Smooth muscle cell of the umbilical artery (primary cell): ENCODE data around the gene OAS2. TPM values are rescaled to one million over a fixed set of nuclear protein-coding genes. Genes with fewer than 3 reads are reported as not detected.

Source experiments
- total RNA-seq: library from RNA; depleted of rRNA; stranded (reverse); fragments of >200 nt; gene quantifications from 2 replicates; pipeline ENCODE4 v1.2.3, GENCODE V29; 2014

The OAS2 gene, protein sequence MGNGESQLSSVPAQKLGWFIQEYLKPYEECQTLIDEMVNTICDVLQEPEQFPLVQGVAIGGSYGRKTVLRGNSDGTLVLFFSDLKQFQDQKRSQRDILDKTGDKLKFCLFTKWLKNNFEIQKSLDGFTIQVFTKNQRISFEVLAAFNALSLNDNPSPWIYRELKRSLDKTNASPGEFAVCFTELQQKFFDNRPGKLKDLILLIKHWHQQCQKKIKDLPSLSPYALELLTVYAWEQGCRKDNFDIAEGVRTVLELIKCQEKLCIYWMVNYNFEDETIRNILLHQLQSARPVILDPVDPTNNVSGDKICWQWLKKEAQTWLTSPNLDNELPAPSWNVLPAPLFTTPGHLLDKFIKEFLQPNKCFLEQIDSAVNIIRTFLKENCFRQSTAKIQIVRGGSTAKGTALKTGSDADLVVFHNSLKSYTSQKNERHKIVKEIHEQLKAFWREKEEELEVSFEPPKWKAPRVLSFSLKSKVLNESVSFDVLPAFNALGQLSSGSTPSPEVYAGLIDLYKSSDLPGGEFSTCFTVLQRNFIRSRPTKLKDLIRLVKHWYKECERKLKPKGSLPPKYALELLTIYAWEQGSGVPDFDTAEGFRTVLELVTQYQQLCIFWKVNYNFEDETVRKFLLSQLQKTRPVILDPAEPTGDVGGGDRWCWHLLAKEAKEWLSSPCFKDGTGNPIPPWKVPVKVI
- total RNA-seq, result 0.18 and 0.30 TPM in 2 replicates

DNA sequence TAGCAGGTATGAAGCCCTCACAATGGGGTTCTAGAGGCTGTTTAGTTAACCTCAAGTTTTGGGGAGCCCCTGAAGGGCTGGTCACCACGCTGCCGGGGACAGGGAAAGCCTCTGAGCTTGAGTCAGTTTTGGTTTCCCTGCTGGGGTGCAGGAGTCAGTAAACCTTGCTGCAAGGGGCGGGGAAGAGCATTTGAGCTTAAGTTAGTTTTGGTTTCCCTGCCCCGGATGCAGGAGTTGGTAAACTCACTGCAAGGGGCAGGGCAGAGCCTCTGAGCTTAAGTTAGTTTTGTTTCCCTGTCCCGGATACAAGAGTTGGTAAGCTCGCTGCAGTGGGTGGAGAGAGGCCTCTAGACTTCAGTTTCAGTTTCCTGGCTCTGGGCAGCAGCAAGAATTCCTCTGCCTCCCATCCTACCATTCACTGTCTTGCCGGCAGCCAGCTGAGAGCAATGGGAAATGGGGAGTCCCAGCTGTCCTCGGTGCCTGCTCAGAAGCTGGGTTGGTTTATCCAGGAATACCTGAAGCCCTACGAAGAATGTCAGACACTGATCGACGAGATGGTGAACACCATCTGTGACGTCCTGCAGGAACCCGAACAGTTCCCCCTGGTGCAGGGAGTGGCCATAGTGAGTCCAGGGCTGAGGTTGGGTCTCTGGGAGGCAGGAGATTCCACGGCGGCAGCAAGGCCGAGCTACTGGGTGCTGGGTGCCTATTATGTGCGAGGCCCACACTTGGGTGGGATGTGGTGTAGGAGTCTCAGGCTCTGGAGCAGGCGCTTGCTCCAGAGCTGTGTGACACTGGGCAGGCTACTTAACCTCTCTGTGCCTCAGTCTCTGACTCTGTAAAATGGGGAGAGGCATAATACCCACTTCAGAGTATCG is at the start of gene OAS2:
TSS of gene OAS2 (plus strand) at position 357 of the 878 bp plus-strand sequence. CDS start at position 447, 90 bp downstream.

DNA sequence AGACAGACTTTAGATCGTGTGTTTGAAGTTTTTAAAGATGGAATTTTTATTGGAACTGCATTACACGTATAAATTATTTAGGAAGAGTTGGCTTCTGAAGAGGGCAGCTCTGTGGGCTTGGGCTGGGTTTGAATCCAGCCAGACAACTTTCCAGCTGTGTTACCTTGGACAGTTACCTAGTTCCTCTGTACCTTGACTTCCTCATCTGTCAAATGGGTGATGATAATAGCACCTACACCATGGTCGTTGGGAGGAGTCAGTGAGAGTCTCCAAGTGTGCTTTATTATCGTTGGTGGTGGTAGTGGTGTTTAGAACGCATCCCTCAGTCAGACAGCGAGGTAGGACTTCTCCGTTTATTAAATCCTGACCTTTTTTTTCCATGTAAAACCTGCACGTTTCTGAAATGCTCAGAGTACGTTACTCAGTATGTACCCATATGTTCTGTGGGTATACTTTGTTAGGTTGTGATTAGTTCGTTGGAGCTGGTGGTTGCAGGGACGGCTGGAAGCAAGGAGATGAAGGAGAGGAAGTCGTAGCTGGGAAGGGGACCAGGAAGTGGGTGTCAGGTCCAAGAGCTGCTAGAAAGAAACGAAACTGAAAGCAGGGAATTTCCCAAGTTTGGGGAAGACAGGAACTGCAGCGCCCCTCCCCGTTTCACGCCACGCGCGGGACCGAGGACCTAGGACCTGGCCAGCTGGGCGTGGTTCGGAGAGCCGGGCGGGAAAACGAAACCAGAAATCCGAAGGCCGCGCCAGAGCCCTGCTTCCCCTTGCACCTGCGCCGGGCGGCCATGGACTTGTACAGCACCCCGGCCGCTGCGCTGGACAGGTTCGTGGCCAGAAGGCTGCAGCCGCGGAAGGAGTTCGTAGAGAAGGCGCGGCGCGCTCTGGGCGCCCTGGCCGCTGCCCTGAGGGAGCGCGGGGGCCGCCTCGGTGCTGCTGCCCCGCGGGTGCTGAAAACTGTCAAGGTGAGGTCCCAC is 40.3 kb upstream of the OAS2 start, which contains the start of gene OAS3:
TSS of gene OAS3 (plus strand) at position 734 of the 979 bp plus-strand sequence. CDS start at position 791, 57 bp downstream.

DNA sequence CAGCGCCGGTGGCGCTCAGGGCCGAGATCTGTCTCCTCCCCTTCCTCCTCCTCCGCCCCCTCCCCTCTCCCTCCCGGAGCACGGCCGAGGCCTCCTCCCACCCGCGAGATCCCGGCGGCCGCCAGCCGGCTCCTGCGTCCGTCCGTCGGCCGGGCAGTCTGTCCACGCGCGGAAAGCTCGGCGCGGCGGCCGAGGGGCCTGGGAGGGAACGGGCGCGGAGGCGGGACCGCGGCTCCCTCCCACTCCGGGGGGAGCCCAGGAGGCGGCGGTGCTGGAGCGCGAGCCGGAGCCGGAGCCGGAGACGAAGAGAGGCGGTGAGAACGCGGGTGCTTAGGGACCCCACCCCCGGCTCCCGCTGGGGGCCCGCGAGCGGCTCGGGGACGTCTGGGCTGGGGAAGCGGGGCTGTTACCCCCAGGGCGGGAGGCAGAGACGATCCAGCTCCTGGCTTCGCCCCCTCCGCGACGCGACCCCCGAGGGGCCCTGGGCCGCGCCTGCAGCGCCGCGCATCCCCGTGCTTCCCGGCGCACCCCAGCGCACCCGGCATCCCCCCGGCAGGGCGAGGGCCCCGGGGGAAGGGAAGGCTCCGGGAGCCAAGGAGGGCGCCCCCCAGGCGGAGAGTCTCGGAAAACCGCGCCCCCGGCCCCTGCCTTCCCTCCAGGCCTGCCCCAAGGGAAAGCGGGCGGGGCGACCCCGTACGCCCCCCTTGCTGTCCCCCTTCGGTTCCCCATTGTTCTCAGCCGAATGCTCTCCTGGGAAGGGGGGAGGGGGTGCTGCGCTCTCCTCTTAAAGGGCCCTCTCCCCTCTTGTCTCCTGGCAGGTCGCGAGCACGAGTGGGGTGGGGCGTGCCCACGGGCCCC is 78.5 kb downstream of the OAS2 start, which contains the start of gene DTX1:
TSS of gene DTX1 (plus strand) at position 100 of the 858 bp plus-strand sequence. CDS start 1,463 bp downstream, outside the sequence.

Other genes with a start within 250 kb of the OAS2 start
- not detected in 2 replicates for gene RPH3A, start 186.8 kb upstream of the OAS2 start, total RNA-seq
- 0.37 and 0.89 TPM in 2 replicates for gene OAS1, start 71.6 kb upstream of the OAS2 start, total RNA-seq
- gene OAS3, start 40.0 kb upstream of the OAS2 start, total RNA-seq, result 1.5 TPM in 2 replicates
- not detected in 2 replicates for gene DTX1, start 78.2 kb downstream of the OAS2 start, total RNA-seq
- gene RASAL1, start 157.2 kb downstream of the OAS2 start, total RNA-seq, result not detected in 2 replicates
- not detected in 2 replicates for gene CFAP73, start 171.2 kb downstream of the OAS2 start, total RNA-seq
- 23.8 and 32.0 TPM in 2 replicates for gene DDX54, start 207.0 kb downstream of the OAS2 start, total RNA-seq
- 13.7 and 18.5 TPM in 2 replicates for gene RITA1, start 207.2 kb downstream of the OAS2 start, total RNA-seq
- gene TPCN1, start 242.9 kb downstream of the OAS2 start, total RNA-seq, result 27.9 and 40.6 TPM in 2 replicates